Lower leg skin (tissue), 3 donors: ENCODE results near the gene COL18A1.

Source experiments
- CTCF ChIP-seq, 3 donors: fragments of 450-650 bp; IDR thresholded peaks; one replicate each; pipeline ENCODE4 v1.5.1; 2016; ENCODE audit warnings: antibody characterized with exemption in 3 of 3, mild to moderate bottlenecking in 3 of 3, moderate library complexity in 2 of 3
- POLR2A ChIP-seq, 2 donors: fragments of 450-650 bp; IDR thresholded peaks; one replicate each; pipeline ENCODE4 v1.6.1; 2016 to 2017; ENCODE audit warnings: antibody characterized with exemption in 2 of 2, mild to moderate bottlenecking in 1 of 2, moderate library complexity in 1 of 2

GRCh38 chr21:45387506-45387905, 17.5 kb upstream of the COL18A1 start:
- TF ChIP-seq CTCF (IDR thresholded peaks at IDR 0.05) (no peak), POLR2A (IDR thresholded peaks at IDR 0.05) (no peak)
